ENCODE results near the gene PEF1.
A peak's percentile ranks its signal among the peaks of the same experiment; 100 is the strongest.
"Not testable (repeated sequence)": the region's sequence is repeated elsewhere in the genome, so short reads cannot be mapped to it uniquely, and the experiment has no call there.

The PEF1 gene

GRCh38 chr1:31609514-31610118 is 35.1 kb downstream of the PEF1 start:
- no peak for DNase-seq (ENCODE audit: low spot score)

GRCh38 chr1:31607360-31607759 is 37.3 kb downstream of the PEF1 start:
- no peak for DNase-seq (ENCODE audit: low spot score)

- no peak for DNase-seq (ENCODE audit: low spot score)
Measured at GRCh38 chr1:31605908-31606427, 38.7 kb downstream of the PEF1 start.

- DNase-seq (ENCODE audit: low spot score), result no peak
Measured at GRCh38 chr1:31602081-31602480, 42.6 kb downstream of the PEF1 start.

- no peak for DNase-seq (ENCODE audit: low spot score)
Measured at GRCh38 chr1:31600641-31601040, 44.0 kb downstream of the PEF1 start.

- DNase-seq (ENCODE audit: low spot score), result no peak
Measured at GRCh38 chr1:31598980-31599379, 45.7 kb downstream of the PEF1 start.

GRCh38 chr1:31596737-31597097 is 48.0 kb downstream of the PEF1 start:
- DNase-seq (ENCODE audit: low spot score), result peak; percentile 28

- no peak for DNase-seq (ENCODE audit: low spot score)
Measured at GRCh38 chr1:31595836-31596736, 48.6 kb downstream of the PEF1 start.

GRCh38 chr1:31593770-31594632 is 50.7 kb downstream of the PEF1 start:
- DNase-seq (ENCODE audit: low spot score), result peak; percentile 83

- DNase-seq (ENCODE audit: low spot score), result no peak
Measured at GRCh38 chr1:31593136-31593665, 51.5 kb downstream of the PEF1 start.

GRCh38 chr1:31592132-31592531 is 52.5 kb downstream of the PEF1 start:
- no peak for DNase-seq (ENCODE audit: low spot score)

- peak; percentile 10 for DNase-seq (ENCODE audit: low spot score)
Measured at GRCh38 chr1:31591425-31592093, 53.1 kb downstream of the PEF1 start.

GRCh38 chr1:31588751-31589515 is 55.7 kb downstream of the PEF1 start:
- no peak for DNase-seq (ENCODE audit: low spot score)

- peak; percentile 85 for DNase-seq (ENCODE audit: low spot score)
Measured at GRCh38 chr1:31587720-31588423, 56.8 kb downstream of the PEF1 start.

- not testable (repeated sequence) for DNase-seq (ENCODE audit: low spot score)
Measured at GRCh38 chr1:31587328-31587699, 57.4 kb downstream of the PEF1 start.

- DNase-seq (ENCODE audit: low spot score), result no peak
Measured at GRCh38 chr1:31586376-31587327, 58.0 kb downstream of the PEF1 start.

GRCh38 chr1:31585736-31586365 is 58.8 kb downstream of the PEF1 start:
- DNase-seq (ENCODE audit: low spot score), result no peak
